Erythroblast (primary cell): ENCODE data around the gene LSAMP.

Source experiments
- GATA1 ChIP-seq: IDR thresholded peaks from 2 replicates; pipeline ENCODE4 v1.6.1; 2011; ENCODE audit warnings: low read depth, mild to moderate bottlenecking, control low read depth, low read length, moderate library complexity
- POLR2A ChIP-seq: IDR thresholded peaks from 2 replicates; pipeline ENCODE4 v1.6.1; 2011; ENCODE audit warnings: mild to moderate bottlenecking, low read length

DNA sequence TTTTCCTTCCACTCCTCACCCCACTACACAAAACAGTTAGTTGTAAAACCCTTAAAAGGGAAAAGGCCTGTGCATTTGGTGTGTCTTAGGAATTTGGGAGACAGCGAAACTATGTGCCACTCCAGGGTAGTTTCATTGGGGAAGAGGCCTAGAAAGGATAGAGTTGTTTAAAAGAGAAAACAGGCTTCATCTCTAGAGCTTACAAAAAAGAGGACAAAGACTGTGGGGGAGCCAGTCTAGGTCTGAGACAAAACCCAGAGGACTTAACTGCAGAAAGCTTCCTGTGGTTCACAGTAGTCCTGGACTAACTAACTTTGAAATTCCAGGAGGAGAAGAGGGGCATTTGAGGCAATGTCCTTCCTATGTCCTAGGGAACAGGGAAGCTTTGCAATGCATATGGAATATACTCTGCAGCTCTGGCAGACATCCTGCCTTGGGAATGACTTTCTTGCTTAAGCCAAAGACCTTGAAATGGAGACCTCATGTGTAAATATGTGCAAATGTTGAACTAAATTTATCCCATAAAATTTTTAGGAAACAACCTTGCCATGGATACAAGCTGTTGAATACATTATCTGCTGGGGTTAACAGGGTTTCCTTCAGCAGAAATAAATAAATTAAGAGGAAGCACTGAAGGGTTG, 159.4 kb downstream of the LSAMP start:
- no peak for TF ChIP-seq POLR2A
- no peak for TF ChIP-seq GATA1
